ENCODE data around the gene LPO.
A peak's percentile ranks its signal among the peaks of the same experiment; 100 is the strongest.

LPO gene

GRCh38 chr17:58306131-58306951 is 68.0 kb downstream of the LPO start:
- no peak for DNase-seq

DNA sequence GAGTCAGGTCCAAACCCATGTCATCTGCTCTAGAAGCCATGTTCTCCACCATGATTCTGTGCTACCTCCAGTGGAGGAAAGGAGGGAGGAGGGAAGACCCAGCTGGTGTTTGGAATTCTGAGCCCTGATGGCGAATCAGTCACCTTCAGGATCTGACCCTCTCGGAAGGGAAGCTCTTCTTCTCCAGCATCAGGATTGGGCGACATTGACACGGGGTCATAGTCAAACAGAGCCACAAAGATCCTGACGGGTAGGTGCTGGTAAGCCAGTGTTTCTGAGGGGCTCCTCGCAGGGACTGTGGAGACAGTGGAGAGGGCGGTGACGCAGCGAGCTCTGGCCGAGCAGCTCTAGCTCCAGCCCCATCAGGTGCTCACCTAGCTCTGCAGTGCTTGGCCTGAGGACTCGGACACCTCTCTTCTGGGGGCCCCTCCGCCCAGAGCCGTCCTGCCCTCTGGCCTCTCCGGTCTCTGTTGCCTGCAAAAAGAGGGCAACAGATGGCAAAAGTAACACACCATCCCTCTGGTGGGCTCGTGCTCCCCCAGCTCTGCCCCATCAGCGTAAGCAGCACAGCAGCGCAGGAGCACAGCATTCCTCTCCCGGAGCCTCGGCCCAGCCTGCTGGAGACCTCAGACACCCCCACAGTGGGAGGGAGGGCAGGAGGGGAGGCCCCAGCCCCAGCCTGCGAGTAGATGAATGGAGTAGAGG is 69.2 kb downstream of the LPO start:
- no peak for DNase-seq

DNA sequence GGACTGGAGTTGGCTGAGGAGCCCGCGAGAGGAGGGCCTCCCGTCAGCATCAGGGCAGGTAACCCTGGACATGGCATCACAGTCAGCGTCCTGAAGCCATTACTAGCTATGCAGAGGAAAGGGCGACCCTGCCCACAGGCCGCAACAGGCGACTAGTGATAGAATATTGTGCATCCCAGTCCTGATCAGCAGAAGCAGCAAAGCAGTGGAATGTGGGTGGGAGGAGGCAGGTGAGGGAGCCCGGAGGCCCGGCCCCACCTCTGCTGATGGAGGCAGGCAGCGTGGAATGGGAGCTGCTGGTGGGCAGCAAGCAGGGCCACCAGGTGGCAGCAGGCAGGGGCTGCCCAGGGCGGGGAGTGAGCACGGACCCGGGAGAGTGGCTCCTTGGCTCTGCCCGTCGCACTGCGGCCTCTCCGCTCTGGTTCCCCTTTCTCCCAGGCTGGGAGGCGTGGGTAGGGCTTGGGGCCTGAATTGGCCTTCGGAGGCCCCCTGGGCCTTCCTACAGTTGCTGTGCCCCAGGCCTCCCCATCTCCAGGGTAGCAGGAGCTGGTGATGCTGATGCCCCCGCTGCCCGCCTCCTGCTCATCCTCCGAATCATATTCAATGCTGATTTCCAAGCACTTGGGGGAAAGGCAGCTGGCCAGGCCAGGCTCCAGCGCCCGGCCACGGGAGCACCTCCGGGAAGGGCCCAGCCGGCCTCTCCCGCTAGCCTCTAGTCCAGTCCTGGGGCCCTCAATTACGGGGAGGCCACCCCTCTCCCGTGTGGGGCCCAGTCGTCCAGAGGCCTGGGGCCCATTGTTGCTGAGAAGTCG is 70.0 kb downstream of the LPO start:
- DNase-seq, result no peak

DNA sequence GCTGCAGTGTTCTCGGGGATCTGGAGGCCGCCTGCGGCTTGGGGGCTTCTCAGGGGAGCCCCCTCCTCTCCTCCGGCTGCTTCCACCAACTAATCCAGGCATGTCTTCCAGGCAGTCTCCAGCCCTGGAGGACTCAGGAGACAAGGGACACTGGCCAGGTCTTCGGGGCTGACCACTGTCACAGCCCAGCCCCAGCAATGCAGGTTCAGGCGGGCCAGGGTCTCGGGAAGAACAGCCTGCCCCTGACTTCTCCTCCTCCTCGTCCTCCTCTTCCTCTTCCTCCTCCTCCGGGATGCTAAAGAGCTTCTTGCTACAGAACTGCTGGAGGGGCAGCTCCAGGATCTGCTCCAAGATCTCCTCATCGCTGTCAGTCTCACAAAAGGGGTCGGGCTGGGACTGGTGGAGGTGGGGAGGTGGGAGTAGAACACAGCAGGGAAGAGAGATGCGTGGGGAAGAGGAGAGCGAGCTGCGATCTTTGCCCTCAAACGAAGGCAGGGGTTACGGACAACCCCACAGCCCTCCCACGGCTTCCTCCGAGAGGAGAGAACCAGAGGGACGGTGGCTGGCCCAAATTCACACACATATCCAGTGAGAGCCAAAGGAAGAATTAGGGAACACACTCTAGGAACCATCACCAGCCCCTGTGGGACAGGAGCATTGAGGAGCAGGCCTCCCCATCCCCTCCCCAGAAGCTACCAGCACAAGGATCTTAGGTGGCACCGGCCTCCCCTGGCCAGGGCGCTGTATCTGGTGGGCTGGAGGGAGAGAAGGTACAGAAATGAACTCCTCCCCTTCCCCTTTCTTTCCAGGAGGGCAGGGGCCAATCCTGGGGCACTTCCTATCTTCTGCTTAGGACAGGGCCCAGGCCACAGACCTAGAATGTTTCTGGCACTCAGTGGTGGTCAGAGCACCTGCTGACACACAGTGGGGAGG is 70.9 kb downstream of the LPO start:
- no peak for DNase-seq

GRCh38 chr17:58309918-58310259 is 71.5 kb downstream of the LPO start:
- no peak for DNase-seq

DNA sequence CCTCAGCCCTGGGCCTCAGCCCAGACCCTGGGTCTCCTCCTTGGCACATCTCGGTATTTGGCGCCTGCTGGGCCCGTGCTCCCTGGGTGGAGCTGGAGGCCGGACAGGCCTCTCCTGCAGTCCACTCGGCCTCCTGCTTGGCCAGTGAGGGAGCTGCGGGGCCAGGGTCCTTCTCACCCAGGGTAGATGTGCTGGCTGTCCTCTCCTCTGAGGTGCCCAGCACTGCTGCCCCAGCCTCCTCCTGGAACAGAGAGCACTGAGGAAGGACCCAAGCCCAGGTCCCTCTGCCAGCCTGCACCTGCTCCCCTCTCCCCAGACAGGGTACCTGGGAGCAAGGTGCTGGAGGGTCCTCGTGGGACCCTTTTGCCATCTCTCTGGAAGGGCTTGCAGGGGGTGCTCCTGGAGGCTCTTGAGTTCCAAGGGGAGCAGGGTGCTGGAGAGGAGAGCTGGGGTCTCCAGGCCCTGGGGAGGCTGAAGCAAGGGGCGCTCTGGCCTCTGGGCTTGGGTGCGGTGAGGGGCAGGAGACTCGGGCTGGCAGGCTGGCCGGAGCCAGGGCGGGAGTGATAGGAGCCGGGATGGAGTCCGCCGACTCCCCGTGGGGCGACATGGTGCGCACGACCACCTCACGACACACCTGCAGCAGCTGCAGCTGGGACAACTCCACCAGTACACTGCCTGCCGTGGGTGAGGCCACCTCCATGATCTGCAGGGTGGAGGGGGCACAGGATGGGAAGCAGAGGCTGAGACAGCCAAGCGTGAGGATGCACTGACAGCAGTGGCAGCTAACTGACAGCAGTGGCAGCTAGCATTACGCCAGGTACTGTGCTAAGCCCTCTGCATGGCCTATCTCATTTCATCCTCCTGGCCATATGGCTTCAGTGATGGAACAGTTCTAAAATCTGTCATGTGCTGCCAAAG is 72.4 kb downstream of the LPO start:
- DNase-seq, result no peak

DNA sequence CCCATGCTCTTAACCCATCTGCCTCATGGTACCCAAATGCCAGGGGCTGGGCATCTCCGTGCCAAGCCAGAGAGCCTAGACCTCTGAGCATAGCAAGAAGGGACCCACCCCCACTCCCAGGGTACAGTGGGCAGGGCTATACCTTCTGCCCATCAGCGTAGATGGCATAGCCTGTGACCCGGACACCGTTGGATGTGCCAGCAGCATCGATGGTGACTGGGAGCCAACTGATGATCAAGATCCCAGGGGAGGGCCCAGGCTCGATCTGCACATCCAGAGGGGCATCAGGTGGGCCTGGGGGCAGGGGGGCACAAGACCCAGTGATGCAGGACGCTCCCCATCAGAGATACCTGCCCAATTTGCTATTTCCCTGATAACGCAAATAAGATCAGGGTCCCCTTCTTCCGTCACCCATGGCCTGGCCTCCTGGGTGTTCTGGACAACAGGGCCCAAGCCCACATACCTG is 73.1 kb downstream of the LPO start:
- no peak for DNase-seq

DNA sequence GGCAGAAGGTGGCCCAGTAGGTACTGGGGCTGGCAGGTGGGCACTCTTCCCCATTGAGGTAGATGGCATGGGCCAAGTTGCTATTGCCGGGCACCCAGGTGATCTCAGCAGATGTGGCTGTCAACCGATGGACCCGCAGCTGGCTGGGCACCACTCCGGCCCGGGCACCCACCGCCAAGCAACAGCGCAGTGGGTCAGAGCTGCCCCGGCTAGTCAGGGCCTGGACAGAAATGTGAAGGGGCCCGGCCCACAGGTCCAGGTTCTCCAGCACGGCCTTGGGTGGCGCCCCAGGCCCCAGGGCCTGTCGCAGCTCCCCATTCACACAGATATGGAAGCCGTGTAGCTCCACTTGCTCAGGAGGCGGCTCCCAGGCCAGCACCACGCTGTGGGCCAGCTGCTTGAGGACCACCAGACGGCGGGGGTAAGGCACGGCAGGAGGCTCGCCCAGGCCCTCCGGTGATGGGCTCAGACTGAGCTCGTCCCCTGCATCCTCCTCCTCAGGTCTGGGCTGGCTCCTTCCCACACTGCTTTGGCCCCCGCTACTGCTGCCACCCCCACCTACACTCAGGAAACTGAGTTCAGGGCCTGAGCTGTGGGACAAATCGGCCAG is 73.7 kb downstream of the LPO start:
- DNase-seq, result no peak

GRCh38 chr17:58312829-58313228 is 74.4 kb downstream of the LPO start:
- no peak for DNase-seq

DNA sequence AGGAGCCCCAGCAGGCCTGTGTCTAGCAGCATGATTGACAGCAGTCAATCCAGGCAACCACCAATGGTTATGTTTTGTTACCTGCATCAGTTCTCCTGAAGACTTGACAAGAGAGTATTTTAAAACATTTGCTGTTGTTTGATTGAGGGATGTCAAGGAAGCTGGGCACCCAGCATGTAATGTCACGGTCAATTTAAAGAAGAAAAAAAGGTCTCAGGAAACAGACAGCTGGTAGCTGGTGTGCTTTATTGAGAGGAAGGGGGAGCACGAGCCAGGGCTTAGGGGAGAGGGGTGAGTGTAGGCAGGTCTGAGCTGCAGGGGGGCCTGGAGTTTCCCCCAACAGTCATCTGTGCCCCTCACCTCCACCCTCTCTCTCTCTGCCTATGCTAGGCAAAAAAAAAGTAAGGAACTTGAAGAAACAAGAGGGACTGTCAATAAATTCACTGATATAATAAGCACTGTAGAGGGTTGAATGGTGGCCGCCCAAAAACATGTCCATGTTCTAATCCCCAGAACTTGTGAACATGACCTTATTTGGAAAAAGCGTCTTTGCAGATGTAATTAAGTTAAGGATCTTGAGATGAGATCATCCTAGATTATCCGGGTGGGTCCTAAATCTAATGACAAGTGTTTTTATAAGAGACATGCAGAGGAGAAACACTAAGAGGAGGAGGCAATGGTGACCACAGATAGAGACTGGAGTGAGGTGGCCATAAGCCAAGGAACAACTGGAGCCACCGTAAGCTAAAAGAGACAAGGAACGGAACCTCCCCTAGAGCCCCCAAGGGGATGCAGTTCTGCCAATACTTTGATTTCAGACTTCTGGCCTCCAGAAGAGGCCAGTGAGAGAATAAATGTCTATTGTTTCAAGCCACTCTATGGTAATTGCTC is 75.7 kb downstream of the LPO start:
- DNase-seq, result no peak

DNA sequence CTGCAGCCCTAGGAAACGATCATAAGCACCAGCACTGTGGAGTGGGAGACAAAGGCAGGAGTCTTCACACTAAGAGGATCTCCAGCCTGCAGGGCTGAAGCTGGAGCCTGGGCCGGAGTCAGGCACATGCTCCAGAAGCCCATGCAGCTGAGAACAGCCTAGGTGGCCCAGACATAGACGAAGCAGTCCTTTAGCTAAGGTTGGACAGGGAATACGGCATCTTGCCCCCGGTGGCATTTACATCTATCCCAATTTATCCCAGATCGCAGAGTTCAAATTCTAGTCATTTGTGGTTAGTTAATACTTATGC is 76.3 kb downstream of the LPO start:
- no peak for DNase-seq

DNA sequence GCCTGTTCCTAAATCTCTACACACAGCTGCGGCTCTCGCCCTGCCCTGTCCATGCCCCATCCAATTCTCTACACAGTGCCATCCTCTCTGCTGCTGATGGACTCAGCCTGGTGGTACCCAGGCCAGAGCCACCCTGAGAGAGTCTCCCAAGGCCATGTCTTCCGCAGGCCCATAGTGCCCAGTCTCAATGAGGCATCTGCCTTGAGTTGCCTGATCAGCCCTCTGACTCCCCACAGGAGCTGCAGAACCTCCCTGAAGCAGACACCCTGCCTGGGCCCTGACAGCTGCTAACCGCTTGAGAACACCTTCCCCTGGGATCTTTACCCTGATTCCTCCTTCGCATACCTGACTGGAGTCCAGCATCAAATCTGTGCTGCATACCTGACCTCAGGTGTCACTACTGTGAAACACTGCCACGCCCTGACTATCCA is 76.9 kb downstream of the LPO start:
- no peak for DNase-seq

GRCh38 chr17:58315750-58316149 is 77.4 kb downstream of the LPO start:
- DNase-seq, result no peak

- no peak for DNase-seq
Measured at GRCh38 chr17:58316260-58316960, 78.0 kb downstream of the LPO start.

- peak; percentile 67 for DNase-seq
Measured at GRCh38 chr17:58317421-58318064, 79.2 kb downstream of the LPO start.

- DNase-seq, result no peak
Measured at GRCh38 chr17:58318065-58318481, 79.7 kb downstream of the LPO start.
